ENCODE measurements around the gene KMT2E.
A peak's percentile ranks its signal among the peaks of the same experiment; 100 is the strongest.

KMT2E gene

GRCh38 chr7:104982308-104983075 lies 31.5 kb upstream of the KMT2E start:
- no peaks in the 10 kb centered on the region for H3K9me3 ChIP-seq (ENCODE audit: control insufficient read depth, insufficient read depth, low read length)
- H3K27me3 ChIP-seq (ENCODE audit: control insufficient read depth, low read length) = no peaks in the 10 kb centered on the region
- H3K4me3 ChIP-seq (ENCODE audit: low read length) = peak overlapping the region; percentile 90
- H3K79me2 ChIP-seq (ENCODE audit: control insufficient read depth, low read length) = peaks cover 57% of the 10 kb centered on the region
- TF ChIP-seq EZH2phosphoT487 (IDR thresholded peaks at IDR 0.05; ENCODE audit: borderline replicate concordance, low read length) (no peak), CTCF (IDR thresholded peaks at IDR 0.05; ENCODE audit: low read depth, low read length, poor library complexity, severe bottlenecking) (peak; percentile 12)
- peaks cover 58% of the 10 kb centered on the region for H3F3A ChIP-seq (ENCODE audit: control insufficient read depth, insufficient read depth)
- 0 out of 2 replicates have a peak, but pooled peaks cover 4% of the 10 kb centered on the region for H4K20me1 ChIP-seq (ENCODE audit: control insufficient read depth, insufficient read depth, low read depth, low read length)
- peaks cover 38% of the 10 kb centered on the region for H3K36me3 ChIP-seq (ENCODE audit: control insufficient read depth, low read length)
- peaks cover 63% of the 10 kb centered on the region for H3K4me1 ChIP-seq (ENCODE audit: control insufficient read depth, low read length)
- peak overlapping the region; percentile 96 for H3K4me2 ChIP-seq (ENCODE audit: low read length)
- H3K9me2 ChIP-seq (replicated peaks; ENCODE audit: control insufficient read depth, low read length) = no peaks in the 10 kb centered on the region
- peak overlapping the region; percentile 85 for H3K27ac ChIP-seq (ENCODE audit: low read depth, low read length)

- Histone ChIP-seq H3K79me2 (ENCODE audit: control insufficient read depth, low read length) (peaks cover 57% of the 10 kb centered on the region), H3F3A (ENCODE audit: control insufficient read depth, insufficient read depth) (peaks cover 65% of the 10 kb centered on the region), H4K20me1 (ENCODE audit: control insufficient read depth, insufficient read depth, low read depth, low read length) (0 out of 2 replicates have a peak, but pooled peaks cover 4% of the 10 kb centered on the region), H3K4me3 (ENCODE audit: low read length) (peak overlapping the region; percentile 90), H3K4me2 (ENCODE audit: low read length) (peak overlapping the region; percentile 96), H3K36me3 (ENCODE audit: control insufficient read depth, low read length) (peaks cover 38% of the 10 kb centered on the region), H3K9me3 (ENCODE audit: control insufficient read depth, insufficient read depth, low read length) (no peaks in the 10 kb centered on the region), H3K27ac (ENCODE audit: low read depth, low read length) (peak overlapping the region; percentile 85), H3K27me3 (ENCODE audit: control insufficient read depth, low read length) (no peaks in the 10 kb centered on the region), H3K4me1 (ENCODE audit: control insufficient read depth, low read length) (peaks cover 69% of the 10 kb centered on the region), H3K9me2 (replicated peaks; ENCODE audit: control insufficient read depth, low read length) (no peaks in the 10 kb centered on the region)
- TF ChIP-seq CTCF (IDR thresholded peaks at IDR 0.05; ENCODE audit: low read depth, low read length, poor library complexity, severe bottlenecking) = no peak
These were observed 30.9 kb upstream of the KMT2E start for GRCh38 chr7:104983076-104983577.

- Histone ChIP-seq H3K9me3 (ENCODE audit: control insufficient read depth, insufficient read depth, low read length) (no peaks in the 10 kb centered on the region), H3K27me3 (ENCODE audit: control insufficient read depth, low read length) (no peaks in the 10 kb centered on the region), H3K4me2 (ENCODE audit: low read length) (peak overlapping the region; percentile 96), H3F3A (ENCODE audit: control insufficient read depth, insufficient read depth) (peaks cover 71% of the 10 kb centered on the region), H4K20me1 (ENCODE audit: control insufficient read depth, insufficient read depth, low read depth, low read length) (peaks cover 9% of the 10 kb centered on the region; the same call in 1 of the 2 replicates), H3K4me1 (ENCODE audit: control insufficient read depth, low read length) (peaks cover 73% of the 10 kb centered on the region), H3K36me3 (ENCODE audit: control insufficient read depth, low read length) (peaks cover 38% of the 10 kb centered on the region), H3K79me2 (ENCODE audit: control insufficient read depth, low read length) (peaks cover 57% of the 10 kb centered on the region), H3K9me2 (replicated peaks; ENCODE audit: control insufficient read depth, low read length) (no peaks in the 10 kb centered on the region), H3K4me3 (ENCODE audit: low read length) (peak overlapping the region; percentile 90), H3K27ac (ENCODE audit: low read depth, low read length) (peak overlapping the region; percentile 85)
- TF ChIP-seq EZH2phosphoT487 (IDR thresholded peaks at IDR 0.05; ENCODE audit: borderline replicate concordance, low read length) (no peak), CTCF (IDR thresholded peaks at IDR 0.05; ENCODE audit: low read depth, low read length, poor library complexity, severe bottlenecking) (peak; percentile 77)
These were observed 30.1 kb upstream of the KMT2E start for GRCh38 chr7:104983578-104984539.

Measured in DOHH2 (cell line).